Measurements from ENCODE around the gene ABLIM1. TPM values are rescaled to one million over a fixed set of nuclear protein-coding genes. Genes with fewer than 3 reads are reported as not detected.

Gene ABLIM1
- total RNA-seq, 1 experiment from 2014 or later: 79.3 TPM

DNA sequence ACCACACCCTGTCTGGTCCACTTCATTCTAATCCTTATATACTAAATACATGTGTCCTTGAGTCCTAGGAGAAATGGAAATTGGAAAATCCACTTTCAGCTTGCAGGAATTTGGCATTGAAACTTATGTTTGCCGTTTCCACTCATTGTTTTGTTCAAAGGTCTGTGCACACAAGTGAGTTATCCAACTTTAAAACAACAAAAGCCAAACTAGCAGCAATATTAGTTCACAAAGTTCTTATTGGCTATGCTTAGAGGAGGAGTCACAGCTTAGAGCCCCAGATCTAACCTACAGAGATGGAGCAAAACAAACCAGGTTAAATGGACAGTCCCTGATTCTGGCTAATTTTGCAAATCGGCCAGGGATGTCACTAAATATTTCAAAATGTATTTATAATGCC is 209.2 kb downstream of the ABLIM1 start:
- intact Hi-C loops (cut with micrococcal nuclease; ENCODE audit: unreplicated experiment): no loop called here
- no peak for DNase-seq
- ChIA-PET POLR2A (no interaction called here), CTCF (interaction anchor here (0.6 to 1.8 kb wide), 2 partner anchors 10 to 185 kb away, joined by 4 to 5 read pairs; no protein-coding TSS in a partner anchor)
- H3K27me3 ChIP-seq (replicated peaks; ENCODE audit: control insufficient read depth, insufficient read depth, low read length): no peaks in the 10 kb centered on the region
- H3K4me3 ChIP-seq (ENCODE audit: low read depth, low read length): no peak overlapping the region
- Mint-ChIP-seq H3K4me1 (ENCODE audit: low read depth, unreplicated experiment) (no peaks in the 10 kb centered on the region), H3K27ac (ENCODE audit: unreplicated experiment) (no peak overlapping the region), H3K4me3 (ENCODE audit: unreplicated experiment) (no peak overlapping the region), H3K36me3 (ENCODE audit: insufficient read depth, unreplicated experiment) (peaks cover 35% of the 10 kb centered on the region), H3K27me3 (ENCODE audit: insufficient read depth, unreplicated experiment) (no peaks in the 10 kb centered on the region), H3K9me3 (ENCODE audit: unreplicated experiment) (no peaks in the 10 kb centered on the region)
- H3K36me3 ChIP-seq (ENCODE audit: control insufficient read depth, insufficient read depth, low read length): peaks cover 1% of the 10 kb centered on the region; the same call in 1 of the 2 replicates
- H3K9me3 ChIP-seq: no peaks in the 10 kb centered on the region
- H3K4me1 ChIP-seq: no peaks in the 10 kb centered on the region
- TF ChIP-seq, protein P1, sequence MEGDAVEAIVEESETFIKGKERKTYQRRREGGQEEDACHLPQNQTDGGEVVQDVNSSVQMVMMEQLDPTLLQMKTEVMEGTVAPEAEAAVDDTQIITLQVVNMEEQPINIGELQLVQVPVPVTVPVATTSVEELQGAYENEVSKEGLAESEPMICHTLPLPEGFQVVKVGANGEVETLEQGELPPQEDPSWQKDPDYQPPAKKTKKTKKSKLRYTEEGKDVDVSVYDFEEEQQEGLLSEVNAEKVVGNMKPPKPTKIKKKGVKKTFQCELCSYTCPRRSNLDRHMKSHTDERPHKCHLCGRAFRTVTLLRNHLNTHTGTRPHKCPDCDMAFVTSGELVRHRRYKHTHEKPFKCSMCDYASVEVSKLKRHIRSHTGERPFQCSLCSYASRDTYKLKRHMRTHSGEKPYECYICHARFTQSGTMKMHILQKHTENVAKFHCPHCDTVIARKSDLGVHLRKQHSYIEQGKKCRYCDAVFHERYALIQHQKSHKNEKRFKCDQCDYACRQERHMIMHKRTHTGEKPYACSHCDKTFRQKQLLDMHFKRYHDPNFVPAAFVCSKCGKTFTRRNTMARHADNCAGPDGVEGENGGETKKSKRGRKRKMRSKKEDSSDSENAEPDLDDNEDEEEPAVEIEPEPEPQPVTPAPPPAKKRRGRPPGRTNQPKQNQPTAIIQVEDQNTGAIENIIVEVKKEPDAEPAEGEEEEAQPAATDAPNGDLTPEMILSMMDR (IDR thresholded peaks at IDR 0.05; ENCODE audit: insufficient read depth in 1 of 2, low read depth in 1 of 2, low read length in 1 of 2, severe bottlenecking in 1 of 2, unreplicated experiment in 1 of 2): no peak
- no TSS peak for BruUV-seq (replicated peaks)

DNA sequence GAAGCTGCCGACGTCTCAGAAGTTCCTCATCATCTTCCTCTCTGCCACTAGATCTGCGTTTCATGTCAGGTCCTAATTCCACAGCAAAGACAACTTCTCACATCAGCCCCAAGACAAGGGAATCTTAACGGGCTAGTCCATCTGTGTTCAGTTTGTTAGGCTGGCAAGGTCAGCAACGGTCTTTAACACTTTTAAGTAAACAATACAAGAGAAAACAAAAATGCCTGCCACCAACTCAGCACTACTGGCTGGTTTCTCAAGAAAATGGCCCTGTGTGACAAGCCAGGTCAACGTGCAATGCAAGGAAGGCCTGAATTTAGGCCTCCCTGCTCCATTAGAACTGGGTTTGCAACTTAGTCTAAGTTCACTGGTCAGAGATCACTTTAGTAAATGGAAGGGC is 212.7 kb downstream of the ABLIM1 start:
- BruUV-seq (replicated peaks): no TSS peak
- intact Hi-C loops (cut with micrococcal nuclease; ENCODE audit: unreplicated experiment): no loop called here
- ChIA-PET POLR2A (no interaction called here), CTCF (no interaction called here)
- Mint-ChIP-seq H3K36me3 (ENCODE audit: insufficient read depth, unreplicated experiment) (peaks cover 41% of the 10 kb centered on the region), H3K9me3 (ENCODE audit: unreplicated experiment) (no peaks in the 10 kb centered on the region), H3K4me3 (ENCODE audit: unreplicated experiment) (no peak overlapping the region), H3K27ac (ENCODE audit: unreplicated experiment) (no peak overlapping the region), H3K27me3 (ENCODE audit: insufficient read depth, unreplicated experiment) (no peaks in the 10 kb centered on the region), H3K4me1 (ENCODE audit: low read depth, unreplicated experiment) (no peaks in the 10 kb centered on the region)
- DNase-seq: no peak
- H3K36me3 ChIP-seq (ENCODE audit: control insufficient read depth, insufficient read depth, low read length): peaks cover 1% of the 10 kb centered on the region; the same call in 1 of the 2 replicates
- peaks cover 6% of the 10 kb centered on the region; the same call in 1 of the 2 replicates for H3K4me1 ChIP-seq
- no peaks in the 10 kb centered on the region for H3K27me3 ChIP-seq (replicated peaks; ENCODE audit: control insufficient read depth, insufficient read depth, low read length)
- no peaks in the 10 kb centered on the region for H3K9me3 ChIP-seq
- TF ChIP-seq, protein P1 (IDR thresholded peaks at IDR 0.05; ENCODE audit: insufficient read depth in 1 of 2, low read depth in 1 of 2, low read length in 1 of 2, severe bottlenecking in 1 of 2, unreplicated experiment in 1 of 2): no peak
- no peak overlapping the region for H3K4me3 ChIP-seq (ENCODE audit: low read depth, low read length)

- DNase-seq: no peak
- H3K9me3 ChIP-seq: no peaks in the 10 kb centered on the region
- POLR2A ChIA-PET: no interaction called here
Measured at GRCh38 chr10:114444819-114445218, 213.3 kb downstream of the ABLIM1 start.

More at GRCh38 chr10:114444819-114445218, 213.3 kb downstream of the ABLIM1 start:
- Histone ChIP-seq H3K4me3 (ENCODE audit: low read depth, low read length) (no peak overlapping the region), H3K27me3 (replicated peaks; ENCODE audit: control insufficient read depth, insufficient read depth, low read length) (no peaks in the 10 kb centered on the region), H3K4me1 (peaks cover 6% of the 10 kb centered on the region; the same call in 1 of the 2 replicates), H3K36me3 (ENCODE audit: control insufficient read depth, insufficient read depth, low read length) (peaks cover 1% of the 10 kb centered on the region; the same call in 1 of the 2 replicates)
- TF ChIP-seq, protein P1 (IDR thresholded peaks at IDR 0.05; ENCODE audit: insufficient read depth in 1 of 2, low read depth in 1 of 2, low read length in 1 of 2, severe bottlenecking in 1 of 2, unreplicated experiment in 1 of 2): no peak
- Mint-ChIP-seq H3K4me1 (ENCODE audit: low read depth, unreplicated experiment) (no peaks in the 10 kb centered on the region), H3K27ac (ENCODE audit: unreplicated experiment) (no peak overlapping the region), H3K36me3 (ENCODE audit: insufficient read depth, unreplicated experiment) (peaks cover 45% of the 10 kb centered on the region), H3K27me3 (ENCODE audit: insufficient read depth, unreplicated experiment) (no peaks in the 10 kb centered on the region), H3K9me3 (ENCODE audit: unreplicated experiment) (no peaks in the 10 kb centered on the region), H3K4me3 (ENCODE audit: unreplicated experiment) (no peak overlapping the region)
- BruUV-seq (replicated peaks): no TSS peak
- intact Hi-C loops (cut with micrococcal nuclease; ENCODE audit: unreplicated experiment): no loop called here
- CTCF ChIA-PET: no interaction called here
